Neutrophil (primary cell): ENCODE data around the gene C4orf17.

Experiments used
- H3K27ac ChIP-seq: fragments of 200-600 bp; sonication (generic); 2 replicates; pipeline ENCODE4 v1.5.1; 2016; ENCODE audit warnings: mild to moderate bottlenecking, moderate library complexity
- H3K27me3 ChIP-seq: fragments of 200-600 bp; sonication (generic); 2 replicates; pipeline ENCODE4 v1.6.0; 2016; ENCODE audit warnings: mild to moderate bottlenecking
- H3K36me3 ChIP-seq: fragments of 200-600 bp; sonication (generic); 2 replicates; pipeline ENCODE4 v1.5.1; 2017
- H3K4me1 ChIP-seq, 2 experiments: fragments of 200-600 bp in 1 of 2; sonication (generic) in 1 of 2; 1 replicate in 1 of 2; 2 replicates in 1 of 2; pipeline versions ENCODE4 v1.5.1 to v1.6.1; 2013 to 2016; ENCODE audit warnings: low read depth in 1 of 2, low read length in 1 of 2, mild to moderate bottlenecking in 1 of 2, moderate library complexity in 1 of 2; ENCODE audit not compliant: control insufficient read depth in 1 of 2, insufficient read depth in 1 of 2
- H3K4me3 ChIP-seq, 2 experiments: fragments of 200-600 bp in 1 of 2; sonication (generic) in 1 of 2; 1 replicate in 1 of 2; 2 replicates in 1 of 2; pipeline ENCODE4 v1.5.1; 2013 to 2016; ENCODE audit warnings: low read depth in 1 of 2, low read length in 1 of 2, mild to moderate bottlenecking in 1 of 2, moderate library complexity in 1 of 2
- H3K9me3 ChIP-seq: fragments of 200-600 bp; sonication (generic); 2 replicates; pipeline ENCODE4 v1.5.1; 2016
- TF ChIP-seq, protein P1 (sequence below): fragments of 200-600 bp; sonication (generic); IDR thresholded peaks from 2 replicates; pipeline ENCODE4 v1.5.1; 2016; ENCODE audit warnings: antibody characterized with exemption

Gene C4orf17

DNA sequence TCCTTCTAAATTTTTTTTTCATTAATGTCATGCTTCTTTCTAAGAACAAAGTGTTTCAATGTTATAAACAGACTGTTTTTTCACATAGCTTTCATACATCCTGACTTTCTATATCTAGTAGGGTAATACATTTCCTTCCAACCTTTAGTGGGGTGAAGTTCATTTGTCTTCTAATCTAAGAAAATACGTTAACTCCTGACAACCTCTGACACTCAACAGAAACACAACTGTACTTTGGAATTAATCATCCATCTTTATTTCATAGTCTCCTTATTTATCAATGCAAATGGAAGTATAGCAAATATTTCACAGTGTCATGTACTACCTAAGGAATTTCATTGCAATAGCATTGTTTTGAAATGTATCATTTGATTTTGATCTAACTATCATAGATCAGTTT, 61.1 kb downstream of the C4orf17 start:
- Histone ChIP-seq H3K4me3 (no peak overlapping the region), H3K27ac (no peak overlapping the region), H3K4me1 (no peaks in the 10 kb centered on the region), H3K9me3 (no peaks in the 10 kb centered on the region), H3K36me3 (no peaks in the 10 kb centered on the region), H3K27me3 (peaks cover 85% of the 10 kb centered on the region)
- TF ChIP-seq, protein P1, sequence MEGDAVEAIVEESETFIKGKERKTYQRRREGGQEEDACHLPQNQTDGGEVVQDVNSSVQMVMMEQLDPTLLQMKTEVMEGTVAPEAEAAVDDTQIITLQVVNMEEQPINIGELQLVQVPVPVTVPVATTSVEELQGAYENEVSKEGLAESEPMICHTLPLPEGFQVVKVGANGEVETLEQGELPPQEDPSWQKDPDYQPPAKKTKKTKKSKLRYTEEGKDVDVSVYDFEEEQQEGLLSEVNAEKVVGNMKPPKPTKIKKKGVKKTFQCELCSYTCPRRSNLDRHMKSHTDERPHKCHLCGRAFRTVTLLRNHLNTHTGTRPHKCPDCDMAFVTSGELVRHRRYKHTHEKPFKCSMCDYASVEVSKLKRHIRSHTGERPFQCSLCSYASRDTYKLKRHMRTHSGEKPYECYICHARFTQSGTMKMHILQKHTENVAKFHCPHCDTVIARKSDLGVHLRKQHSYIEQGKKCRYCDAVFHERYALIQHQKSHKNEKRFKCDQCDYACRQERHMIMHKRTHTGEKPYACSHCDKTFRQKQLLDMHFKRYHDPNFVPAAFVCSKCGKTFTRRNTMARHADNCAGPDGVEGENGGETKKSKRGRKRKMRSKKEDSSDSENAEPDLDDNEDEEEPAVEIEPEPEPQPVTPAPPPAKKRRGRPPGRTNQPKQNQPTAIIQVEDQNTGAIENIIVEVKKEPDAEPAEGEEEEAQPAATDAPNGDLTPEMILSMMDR: no peak

DNA sequence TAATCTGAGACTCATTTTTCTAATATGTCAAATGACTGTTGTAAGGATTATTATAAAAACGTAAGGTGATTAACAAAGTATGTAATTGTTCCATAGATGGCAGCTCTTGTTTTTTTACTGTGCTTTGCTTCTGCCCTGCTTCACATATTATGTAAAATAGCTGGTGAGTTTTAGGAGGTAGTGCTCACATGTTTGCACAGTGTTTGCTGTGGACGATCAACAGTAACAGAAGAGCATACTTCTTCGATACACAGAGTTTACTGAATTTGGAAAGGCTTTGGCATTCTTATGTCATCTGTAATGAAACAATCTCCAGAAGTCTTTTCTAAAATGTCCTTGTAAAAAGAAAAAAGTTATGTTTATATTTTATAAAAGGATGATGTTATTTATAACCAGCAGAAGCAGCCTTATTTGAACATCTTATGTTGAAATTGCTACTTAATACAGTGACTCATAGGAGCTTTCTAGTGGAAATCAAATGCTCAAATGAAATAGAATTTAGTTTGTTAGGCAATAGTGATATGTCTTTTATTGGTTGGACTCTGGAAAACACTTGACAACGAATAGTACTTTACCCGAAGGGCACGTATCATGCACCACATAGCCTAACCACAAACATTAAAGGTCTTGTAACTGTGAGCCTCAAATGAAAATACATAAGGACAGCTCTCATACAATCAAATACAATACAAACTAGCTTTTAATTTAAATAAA, 61.9 kb downstream of the C4orf17 start:
- Histone ChIP-seq H3K9me3 (no peaks in the 10 kb centered on the region), H3K27ac (no peak overlapping the region), H3K27me3 (peaks cover 77% of the 10 kb centered on the region), H3K36me3 (no peaks in the 10 kb centered on the region), H3K4me3 (no peak overlapping the region), H3K4me1 (no peaks in the 10 kb centered on the region)
- TF ChIP-seq, protein P1: no peak

DNA sequence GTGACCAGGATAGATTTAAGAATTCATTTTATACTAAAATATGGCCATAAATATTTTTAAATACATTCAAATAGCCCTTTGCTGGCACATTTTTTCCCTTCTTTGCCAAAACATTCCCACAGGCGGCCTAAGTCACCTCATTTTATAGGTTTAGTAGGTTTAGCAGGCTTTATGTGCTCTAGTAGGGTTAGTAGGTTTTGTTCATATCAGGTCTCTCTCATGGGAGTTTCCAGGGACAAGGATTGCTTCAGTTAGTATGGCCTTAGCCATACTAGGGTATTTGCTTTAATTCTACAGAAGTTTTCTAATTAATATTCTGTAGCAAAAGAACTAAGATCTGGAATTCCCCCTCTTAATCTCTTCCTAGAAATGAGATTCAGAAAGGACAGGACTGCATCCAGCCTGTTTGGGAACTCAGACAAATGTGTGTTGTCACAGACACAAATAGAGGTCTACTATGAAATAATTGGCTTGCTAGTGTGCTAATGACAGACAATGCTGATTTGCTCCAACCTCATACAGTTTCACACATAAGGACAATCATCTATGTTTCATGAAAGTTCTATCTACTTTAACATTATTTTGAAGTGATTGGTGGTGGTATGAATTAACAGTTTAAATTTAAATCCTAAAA, 63.0 kb downstream of the C4orf17 start:
- no peaks in the 10 kb centered on the region for H3K4me1 ChIP-seq
- TF ChIP-seq, protein P1: no peak
- H3K9me3 ChIP-seq: no peaks in the 10 kb centered on the region
- H3K36me3 ChIP-seq: no peaks in the 10 kb centered on the region
- H3K4me3 ChIP-seq: no peak overlapping the region
- peaks cover 67% of the 10 kb centered on the region for H3K27me3 ChIP-seq
- no peak overlapping the region for H3K27ac ChIP-seq

DNA sequence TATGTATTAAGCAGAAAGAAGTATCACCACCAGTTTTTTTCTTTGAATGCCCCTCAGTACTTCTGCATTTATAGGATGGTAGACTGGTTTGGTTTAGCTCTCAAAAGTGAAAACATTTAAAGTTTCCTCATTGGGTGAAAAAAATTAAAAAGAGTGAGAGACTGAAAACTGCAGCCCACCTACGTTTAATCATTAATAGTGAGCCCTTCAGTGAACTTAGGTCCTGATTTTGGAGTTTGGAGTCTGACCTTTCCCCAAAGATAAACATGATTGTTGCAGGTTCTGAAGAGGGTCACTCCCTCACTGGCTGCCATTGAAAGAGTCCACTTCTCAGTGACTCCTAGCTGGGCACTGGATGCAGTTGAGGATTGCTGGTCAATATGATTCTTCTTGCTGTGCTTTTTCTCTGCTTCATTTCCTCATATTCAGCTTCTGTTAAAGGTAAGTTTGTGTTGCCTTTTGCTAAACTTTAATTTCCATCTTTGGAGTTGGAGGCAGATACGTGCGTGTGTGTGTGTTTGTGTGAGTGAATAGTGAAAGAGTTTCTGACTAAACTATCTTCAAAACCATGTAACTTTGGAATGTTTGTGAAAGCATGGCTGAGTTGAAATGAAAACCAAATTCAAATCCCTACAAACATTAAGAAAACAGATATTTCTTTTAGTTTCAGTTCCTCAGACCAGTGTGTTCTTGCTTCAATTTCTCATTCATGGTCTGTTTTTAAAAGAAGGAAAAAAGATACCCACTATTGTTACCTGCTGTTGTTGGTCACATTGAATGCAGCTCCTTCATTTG, 63.9 kb downstream of the C4orf17 start, which contains the start of gene MTTP:
Gene MTTP, plus strand, starts transcription at position 295 of the 795 bp plus-strand sequence. Its CDS starts 86 bp downstream, at position 381.
- Histone ChIP-seq H3K36me3 (no peaks in the 10 kb centered on the region), H3K27me3 (peaks cover 60% of the 10 kb centered on the region), H3K9me3 (no peaks in the 10 kb centered on the region), H3K4me3 (no peak within 1 kb of the TSS), H3K4me1 (no peaks in the 10 kb centered on the region), H3K27ac (no peak within 1 kb of the TSS)
- TF ChIP-seq, protein P1: no peak

DNA sequence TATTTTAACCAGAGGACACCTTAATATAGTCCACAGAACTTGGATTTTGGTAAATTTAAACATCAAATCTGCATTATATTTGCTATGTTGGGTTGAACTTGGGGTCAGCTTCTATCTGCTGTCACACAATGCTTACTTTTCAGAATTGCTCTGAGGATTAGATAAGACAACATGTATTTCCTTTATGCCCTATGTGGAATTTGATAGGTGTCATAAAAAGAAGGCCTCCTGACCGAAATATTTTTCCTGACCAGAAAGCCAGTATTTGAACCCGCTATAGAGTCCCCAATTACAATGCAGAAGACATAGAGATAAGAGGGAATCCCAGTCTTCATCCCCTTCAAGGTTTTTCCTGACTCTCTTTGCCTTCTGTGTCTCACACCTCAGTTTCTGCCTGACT, 67.9 kb downstream of the C4orf17 start:
- Histone ChIP-seq H3K27ac (no peak overlapping the region), H3K36me3 (no peaks in the 10 kb centered on the region), H3K4me3 (no peak overlapping the region), H3K9me3 (no peaks in the 10 kb centered on the region), H3K4me1 (no peaks in the 10 kb centered on the region), H3K27me3 (peaks cover 24% of the 10 kb centered on the region)
- TF ChIP-seq, protein P1: no peak
